Esophagus squamous epithelium (tissue), 5 donors: ENCODE measurements around the gene MAP1B. TPM values are rescaled to one million over a fixed set of nuclear protein-coding genes. Genes with fewer than 3 reads are reported as not detected.
A peak's percentile ranks its signal among the peaks of the same experiment; 100 is the strongest.

Experiments
- DNase-seq: peaks from one replicate; lab custom pipeline; 2025; lab: John Stamatoyannopoulos, UW
- H3K27ac ChIP-seq, 4 donors: fragments of 200-600 bp; sonication (generic); one replicate each; pipeline ENCODE4 v1.5.1; 2016 to 2019; ENCODE audit warnings: mild to moderate bottlenecking in 1 of 4
- H3K27me3 ChIP-seq, 4 donors: fragments of 200-600 bp; sonication (generic); 1 replicate in 3 of 4; 2 replicates in 1 of 4; pipeline versions ENCODE4 v1.5.1 to v1.6.0; 2017 to 2021; ENCODE audit warnings: antibody characterized with exemption in 1 of 4
- H3K36me3 ChIP-seq, 3 donors: fragments of 200-600 bp; sonication (generic); one replicate each; pipeline ENCODE4 v1.5.1; 2016 to 2019
- H3K4me1 ChIP-seq, 3 donors: fragments of 200-600 bp; sonication (generic); one replicate each; pipeline ENCODE4 v1.5.1; 2017 to 2019
- H3K4me3 ChIP-seq, 4 donors: fragments of 200-600 bp; sonication (generic); 1 replicate in 3 of 4; 2 replicates in 1 of 4; pipeline ENCODE4 v1.5.1; 2016 to 2019; ENCODE audit warnings: mild to moderate bottlenecking in 2 of 4, moderate library complexity in 1 of 4
- H3K9me3 ChIP-seq, 3 donors: fragments of 200-600 bp; sonication (generic); one replicate each; pipeline ENCODE4 v1.5.1; 2016 to 2019
- CTCF ChIP-seq, 6 experiments: fragments of 450-650 bp in 4 of 6; fragments of 200-600 bp in 2 of 6; sonication (generic) in 2 of 6; IDR thresholded peaks; one replicate each; pipeline ENCODE4 v1.5.1; 2016 to 2019; ENCODE audit warnings: antibody characterized with exemption in 6 of 6, mild to moderate bottlenecking in 4 of 6, moderate library complexity in 4 of 6
- POLR2A ChIP-seq, 4 donors: fragments of 450-650 bp; IDR thresholded peaks; one replicate each; pipeline ENCODE4 v1.6.1; 2017; ENCODE audit warnings: antibody characterized with exemption in 4 of 4, mild to moderate bottlenecking in 4 of 4, moderate library complexity in 3 of 4
- WGBS, 2 donors: methylation state at CpG; one replicate each; pipeline ENCODE4 v1.1.5; 2018; 5-methylcytosine and 5-hydroxymethylcytosine counted together
- intact Hi-C: fragments of 100-400 bp; cut with DNase I; formaldehyde crosslinking; loops from one replicate; pipeline ENCODE4 v1.15.0; 2022
- total RNA-seq, 4 donors: library from RNA; depleted of rRNA; stranded (reverse); fragments of >200 nt; gene quantifications; one replicate each; pipeline ENCODE4 v1.1.0, GENCODE V29; 2016
- donor health status: DM: yes; HTN: yes; CAD: no.

Gene MAP1B
- total RNA-seq, 4 donors from 2014 or later = 8.2 to 180 (median 29.6) TPM

DNA sequence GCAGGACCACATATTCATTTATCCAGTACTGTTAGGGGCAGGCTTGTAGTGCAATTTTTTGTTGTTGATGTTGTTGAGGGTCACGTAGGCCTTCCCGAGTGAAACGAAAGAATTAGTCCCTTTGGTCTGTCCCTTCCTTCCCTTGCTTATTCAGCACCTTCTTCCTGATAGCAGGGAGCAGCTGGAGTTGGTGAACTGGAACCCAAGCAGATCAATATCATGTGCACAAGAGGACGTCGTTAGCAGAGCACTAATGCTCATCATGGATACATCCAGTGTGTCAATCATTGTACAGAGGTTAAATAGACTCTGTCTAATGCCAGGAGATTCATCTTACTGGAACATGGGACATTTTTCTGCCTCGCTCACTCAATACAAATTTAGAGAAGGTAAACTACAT, 33.0 kb upstream of the MAP1B start:
- intact Hi-C loops = no loop called here
- no peak for TF ChIP-seq CTCF (IDR thresholded peaks at IDR 0.05)

GRCh38 chr5:72075461-72075860, 31.8 kb upstream of the MAP1B start:
- WGBS, 2 donors = 77 to 90% methylated on average over 3 of the region's 3 CpGs

More for the DNA sequence above, 33.0 kb upstream of the MAP1B start:
- Histone ChIP-seq H3K9me3 (no peaks in the 10 kb centered on the region), H3K27ac (no peak overlapping the region), H3K36me3 (no peaks in the 10 kb centered on the region), H3K4me1 (no peaks in the 10 kb centered on the region), H3K4me3 (no peak overlapping the region), H3K27me3 (peaks cover 0 to under 1% (median 0%) of the 10 kb centered on the region in 4 donors)
- WGBS, 2 donors = 71 to 74% methylated on average over 6 of the region's 6 CpGs
- DNase-seq = no peak

GRCh38 chr5:72076621-72077300, 30.5 kb upstream of the MAP1B start:
- WGBS, 2 donors = 65 to 71% methylated on average over 3 to 4 of the region's 4 CpGs
- no peak overlapping the region for H3K4me3 ChIP-seq
- no peaks in the 10 kb centered on the region for H3K4me1 ChIP-seq
- H3K27me3 ChIP-seq = peaks cover 0 to 19% (median 0%) of the 10 kb centered on the region in 4 donors
- no peaks in the 10 kb centered on the region for H3K9me3 ChIP-seq
- intact Hi-C loops = no loop called here
- H3K36me3 ChIP-seq = no peaks in the 10 kb centered on the region
- H3K27ac ChIP-seq = no peak overlapping the region
- DNase-seq = no peak
- TF ChIP-seq CTCF (IDR thresholded peaks at IDR 0.05) = no peak
- no peak for TF ChIP-seq POLR2A (IDR thresholded peaks at IDR 0.05)

More at GRCh38 chr5:72075461-72075860, 31.8 kb upstream of the MAP1B start:
- DNase-seq = no peak
- H3K27ac ChIP-seq = no peak overlapping the region
- H3K27me3 ChIP-seq = peaks cover 0 to 10% (median 0%) of the 10 kb centered on the region in 4 donors
- no peak for TF ChIP-seq CTCF (IDR thresholded peaks at IDR 0.05)
- no peak for TF ChIP-seq POLR2A (IDR thresholded peaks at IDR 0.05)
- intact Hi-C loops = no loop called here
- no peaks in the 10 kb centered on the region for H3K4me1 ChIP-seq
- no peaks in the 10 kb centered on the region for H3K9me3 ChIP-seq
- H3K36me3 ChIP-seq = no peaks in the 10 kb centered on the region
- H3K4me3 ChIP-seq = no peak overlapping the region

DNA sequence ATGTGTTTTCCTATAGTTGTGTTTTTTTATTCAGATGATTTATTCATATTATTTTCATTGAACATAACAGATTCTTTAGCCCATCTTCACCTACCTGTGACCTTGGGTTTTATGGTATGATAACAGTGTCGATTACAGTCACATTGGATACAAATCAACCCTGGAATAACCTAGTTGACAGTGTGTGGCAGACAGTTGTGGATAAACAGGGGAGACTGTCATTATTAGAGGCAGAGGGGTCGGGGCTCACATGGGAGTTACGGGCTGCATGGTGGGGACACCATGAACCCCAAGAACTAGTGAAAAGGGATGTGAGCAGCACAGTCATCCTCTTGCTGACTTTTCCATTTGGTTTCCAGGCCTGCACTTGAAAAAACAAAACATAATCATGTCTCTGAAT, 29.9 kb upstream of the MAP1B start:
- no peak for DNase-seq
- Histone ChIP-seq H3K36me3 (no peaks in the 10 kb centered on the region), H3K27me3 (peaks cover 0 to 23% (median 0%) of the 10 kb centered on the region in 4 donors), H3K27ac (no peak overlapping the region), H3K4me1 (no peaks in the 10 kb centered on the region), H3K4me3 (no peak overlapping the region), H3K9me3 (no peaks in the 10 kb centered on the region)
- TF ChIP-seq CTCF (IDR thresholded peaks at IDR 0.05) (no peak), POLR2A (IDR thresholded peaks at IDR 0.05) (no peak)
- intact Hi-C loops = no loop called here
- WGBS, 2 donors = 81 to 88% methylated on average over 3 of the region's 3 CpGs

DNA sequence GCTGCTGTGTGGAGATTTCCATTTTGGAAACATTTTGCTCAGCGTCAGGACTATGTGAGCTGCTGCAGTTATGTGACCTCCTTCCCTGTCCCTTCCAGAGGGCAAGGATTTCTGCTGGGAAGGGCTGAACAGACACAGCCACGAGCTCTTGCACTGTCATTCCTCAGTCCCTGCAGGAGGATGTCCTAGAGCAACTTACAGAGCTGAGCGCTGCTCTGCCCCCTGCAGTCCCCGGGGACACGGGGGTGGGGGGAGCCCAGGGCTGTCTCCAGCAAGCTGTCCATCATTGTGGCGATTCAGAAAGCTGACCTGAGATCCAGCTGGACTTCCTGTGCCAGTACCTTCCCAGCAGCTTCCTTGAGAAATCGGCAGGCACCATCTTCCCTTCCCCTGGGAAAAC, 28.0 kb upstream of the MAP1B start:
- TF ChIP-seq POLR2A (IDR thresholded peaks at IDR 0.05) = no peak
- TF ChIP-seq CTCF (IDR thresholded peaks at IDR 0.05) = no peak
- Histone ChIP-seq H3K4me1 (peaks cover 0 to under 1% (median 0%) of the 10 kb centered on the region in 3 donors), H3K27ac (no peak overlapping the region), H3K9me3 (no peaks in the 10 kb centered on the region), H3K4me3 (peak overlapping the region in 1 of 4 donors; percentile 6), H3K36me3 (no peaks in the 10 kb centered on the region), H3K27me3 (peaks cover 0 to 30% (median 0%) of the 10 kb centered on the region in 4 donors)
- 18 to 29% methylated on average over 3 of the region's 7 CpGs for whole genome bisulfite sequencing, 2 donors
- intact Hi-C loops = no loop called here
- DNase-seq = no peak
